ENCODE measurements around the gene PNPLA4.

- TF ChIP-seq EZH2 (IDR thresholded peaks at IDR 0.05) (no peak), POLR2AphosphoS5 (IDR thresholded peaks at IDR 0.05; ENCODE audit: borderline replicate concordance, low read depth, low read length) (no peak), FOXP2 (optimal IDR thresholded peaks at IDR 0.05; ENCODE audit: control extremely low read depth, extremely low read length, insufficient read depth) (no peak)
Observed at GRCh38 chrX:7904562-7904961, 22.7 kb downstream of the PNPLA4 start.
